Tongue (tissue), 2 donors: Measurements from ENCODE around the gene GPX4. TPM values are rescaled to one million over a fixed set of nuclear protein-coding genes. Genes with fewer than 3 reads are reported as not detected.

Source experiments
- DNase-seq: peaks from one replicate; pipeline ENCODE4 v3.0.0-alpha.2; 2015
- total RNA-seq: library from RNA; depleted of rRNA; stranded (reverse); fragments of >200 nt; gene quantifications from one replicate; pipeline ENCODE4 v1.2.3, GENCODE V29; 2014

The GPX4 gene
- total RNA-seq, 1 donor from 2014 or later, result 115 TPM

DNA sequence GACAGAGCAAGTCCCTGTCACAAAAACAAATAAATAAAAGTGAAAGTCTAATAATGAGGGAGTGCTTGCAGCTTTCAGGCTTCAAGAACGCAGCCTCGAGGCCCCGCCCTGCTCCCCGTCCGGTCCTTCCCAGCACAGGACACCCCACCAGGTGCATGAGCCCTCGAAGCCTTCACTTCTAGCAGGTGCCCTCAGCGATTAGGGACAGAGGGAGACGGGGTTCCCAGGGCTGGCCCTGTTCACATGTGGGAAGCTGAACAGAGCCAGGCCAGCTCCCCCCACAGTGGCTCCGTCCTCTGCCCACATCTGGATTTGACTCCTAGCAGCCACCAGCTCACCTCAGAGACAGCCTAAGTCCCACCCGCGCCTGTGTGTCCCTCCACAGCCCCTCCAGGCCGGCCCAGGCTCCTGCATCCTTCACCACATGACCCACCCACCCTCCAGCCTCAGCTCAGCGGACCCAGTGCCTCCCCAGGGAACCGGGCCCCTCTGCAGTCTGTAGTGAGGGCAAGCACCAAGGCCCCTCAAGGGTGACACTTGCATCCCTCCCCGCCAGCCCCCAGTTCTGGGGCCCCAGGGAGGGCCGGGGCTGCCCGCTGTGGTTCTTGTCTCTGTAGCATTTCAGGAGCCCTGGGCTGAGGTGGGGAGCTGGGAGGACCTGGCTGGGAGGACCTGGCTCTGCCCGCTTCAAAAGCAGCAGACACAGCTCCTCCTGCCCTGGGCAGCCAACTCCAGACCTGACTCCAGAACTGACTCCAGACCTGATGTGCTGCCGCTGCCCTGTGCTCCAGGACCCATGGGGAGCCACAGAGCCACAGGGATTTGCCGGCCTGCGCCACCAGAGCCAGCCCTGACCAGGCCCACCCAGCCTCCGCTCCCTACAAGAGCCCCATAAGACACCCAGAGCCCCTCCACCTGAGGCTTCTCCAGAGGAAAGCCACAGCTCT is 27.2 kb downstream of the GPX4 start:
- no peak for DNase-seq

DNA sequence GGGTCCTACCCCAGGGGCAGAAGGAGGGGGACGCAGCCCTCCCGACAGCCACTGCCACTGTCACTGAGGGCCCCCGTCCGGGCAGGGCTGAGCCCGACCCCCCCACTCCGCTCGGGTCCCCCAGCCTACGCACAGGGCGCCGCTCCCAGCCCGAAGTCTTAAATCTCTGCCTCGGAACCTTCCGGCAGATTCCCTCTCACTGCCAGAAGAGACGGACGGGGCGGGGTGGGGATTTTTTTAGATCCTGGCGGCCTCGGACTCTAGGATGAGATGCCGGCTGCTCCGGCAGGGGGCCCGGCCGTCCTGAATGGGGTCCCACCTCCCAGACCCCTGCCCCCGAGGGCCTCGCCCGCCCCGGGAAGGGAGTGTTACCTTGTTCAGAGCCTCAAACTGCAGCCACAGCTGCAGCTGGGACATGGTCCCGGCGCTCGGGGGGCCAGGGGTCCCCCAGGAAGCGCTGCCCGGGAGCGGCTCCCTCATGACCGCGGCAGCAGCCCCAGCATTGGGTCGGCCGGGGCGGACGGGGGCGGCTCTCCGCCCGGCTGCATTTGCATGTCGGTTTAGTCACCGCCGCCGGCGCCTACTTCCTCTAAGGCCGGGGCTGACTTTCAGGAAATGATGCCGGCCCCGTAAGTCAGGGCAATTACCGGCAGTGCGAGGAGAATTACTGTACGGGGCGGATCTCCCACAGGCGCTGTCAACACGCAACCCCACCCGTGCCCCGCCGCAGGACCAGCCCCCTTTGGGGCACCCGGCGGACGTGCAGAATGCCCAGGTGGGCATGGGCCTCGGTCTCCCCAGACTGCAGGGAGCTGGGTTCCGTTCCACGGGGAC is 28.1 kb downstream of the GPX4 start:
- DNase-seq, result peak; percentile 82

DNA sequence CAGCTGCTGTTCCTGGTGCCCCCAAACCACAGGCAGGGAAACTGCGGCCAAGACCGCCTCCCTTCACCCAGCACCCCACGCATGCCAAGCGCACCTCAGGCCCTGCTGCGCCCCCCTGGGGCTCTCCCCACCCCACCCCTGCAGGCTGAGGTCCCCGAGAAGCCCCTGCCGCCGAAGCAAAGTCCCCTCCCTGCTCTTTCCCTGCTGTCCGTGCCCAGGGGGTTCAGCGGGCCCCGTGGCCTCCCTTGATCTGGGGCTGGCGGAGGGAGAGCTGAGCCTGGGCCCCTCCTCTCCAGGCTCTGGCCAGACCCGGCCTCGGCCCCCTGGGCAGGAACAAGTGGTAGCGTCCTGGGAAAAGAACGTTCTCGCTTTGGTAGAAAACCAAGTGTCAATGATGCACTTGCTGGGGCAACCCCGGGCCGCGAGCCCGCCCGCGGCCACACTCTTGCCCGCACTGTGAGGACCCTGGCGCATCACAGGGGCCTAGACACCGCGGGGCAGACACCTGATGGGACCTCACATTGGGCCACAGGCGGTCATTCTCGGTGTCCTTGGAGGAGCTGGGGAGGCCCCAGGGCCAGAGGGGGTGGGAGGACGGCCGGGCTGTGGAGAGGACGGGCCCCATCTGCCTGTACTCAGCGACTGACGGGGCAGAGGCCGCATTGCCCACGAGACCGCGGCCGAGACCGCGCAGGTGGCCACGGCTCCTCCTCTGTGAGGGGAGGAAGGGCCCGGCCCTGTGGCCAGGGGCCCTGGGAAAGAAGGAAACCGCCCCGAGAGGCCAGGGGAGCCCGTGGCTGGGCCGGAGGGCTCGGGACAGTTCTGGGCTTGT is 29.0 kb downstream of the GPX4 start:
- DNase-seq, result no peak

DNA sequence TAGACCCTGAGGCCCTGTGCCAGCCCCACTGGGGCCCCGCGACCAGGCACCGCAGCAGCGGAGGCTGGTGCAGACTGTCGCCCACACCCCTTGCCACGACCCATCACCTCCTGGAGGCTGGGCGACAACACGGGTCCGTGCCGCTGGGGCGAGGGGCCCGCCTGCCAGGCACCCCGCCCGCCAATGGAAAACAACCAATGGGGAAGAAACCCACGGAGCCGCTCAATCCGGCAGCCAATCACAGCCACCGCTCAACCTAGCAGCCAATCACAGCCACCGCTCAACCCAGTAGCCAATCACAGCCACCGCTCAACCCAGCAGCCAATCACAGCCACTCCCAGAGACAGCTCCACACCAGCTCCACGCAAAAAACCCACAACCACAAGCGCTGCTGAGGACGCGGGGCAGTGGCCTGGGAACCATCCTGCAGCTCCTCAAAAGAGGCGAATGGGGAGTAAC is 29.7 kb downstream of the GPX4 start:
- no peak for DNase-seq

DNA sequence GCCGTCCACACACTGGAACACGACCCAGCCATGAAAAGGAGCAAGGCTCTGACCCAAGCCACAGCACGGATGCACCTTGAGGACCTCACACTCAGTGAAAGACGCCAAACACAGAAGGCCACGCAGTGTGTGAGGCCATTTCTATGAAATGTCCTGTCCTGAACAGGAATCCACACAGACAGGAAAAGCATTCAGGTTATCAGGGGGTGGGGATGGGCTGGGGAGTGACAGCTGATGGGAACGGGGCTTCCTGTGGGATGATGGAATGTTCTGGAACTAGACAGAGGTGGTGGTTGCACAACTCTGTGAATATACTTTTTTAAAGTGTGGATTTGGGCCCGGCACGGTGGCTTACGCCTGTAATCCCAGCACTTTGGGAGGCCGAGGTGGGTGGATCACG is 30.6 kb downstream of the GPX4 start:
- no peak for DNase-seq

DNA sequence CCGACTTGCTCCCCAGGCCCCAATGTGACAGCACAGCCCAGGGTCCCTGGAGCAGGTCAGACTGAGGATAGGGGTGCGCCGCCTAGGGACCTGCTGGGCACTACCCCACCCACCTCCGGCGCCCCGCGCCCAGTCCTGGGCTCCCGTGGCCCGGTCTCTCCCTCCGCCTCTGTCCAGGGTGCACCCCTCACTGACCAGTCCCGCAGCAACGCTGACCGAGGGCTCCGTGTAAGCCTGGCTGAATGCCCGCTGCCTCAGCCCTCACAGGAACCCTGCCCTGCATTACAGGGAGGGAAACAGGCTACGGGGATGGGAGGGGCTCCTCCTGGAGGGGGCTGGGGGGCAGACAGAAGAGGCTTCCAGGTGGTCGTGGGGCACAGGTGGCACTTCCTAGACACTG is 31.7 kb downstream of the GPX4 start:
- DNase-seq, result no peak

DNA sequence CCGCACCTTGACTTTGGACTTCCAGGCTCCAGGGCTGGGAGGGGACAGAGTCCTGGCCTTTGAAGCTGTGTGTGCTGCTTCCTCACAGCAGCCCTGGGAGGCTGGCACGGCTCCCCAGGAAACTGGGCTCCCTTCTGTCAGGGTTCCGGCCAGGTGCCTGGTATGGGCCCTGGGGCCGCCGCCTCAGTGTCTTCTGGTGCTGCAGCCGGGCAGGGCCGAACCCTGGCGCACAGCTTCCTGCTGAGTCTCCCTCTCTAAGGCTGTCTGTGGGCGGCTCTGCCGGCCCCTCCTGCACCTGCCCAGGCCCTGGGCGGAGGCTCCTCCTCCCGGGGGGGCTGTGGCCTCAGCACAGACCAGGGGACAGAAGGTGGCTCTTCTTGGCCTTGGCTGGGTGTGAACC is 32.4 kb downstream of the GPX4 start:
- DNase-seq, result no peak

DNA sequence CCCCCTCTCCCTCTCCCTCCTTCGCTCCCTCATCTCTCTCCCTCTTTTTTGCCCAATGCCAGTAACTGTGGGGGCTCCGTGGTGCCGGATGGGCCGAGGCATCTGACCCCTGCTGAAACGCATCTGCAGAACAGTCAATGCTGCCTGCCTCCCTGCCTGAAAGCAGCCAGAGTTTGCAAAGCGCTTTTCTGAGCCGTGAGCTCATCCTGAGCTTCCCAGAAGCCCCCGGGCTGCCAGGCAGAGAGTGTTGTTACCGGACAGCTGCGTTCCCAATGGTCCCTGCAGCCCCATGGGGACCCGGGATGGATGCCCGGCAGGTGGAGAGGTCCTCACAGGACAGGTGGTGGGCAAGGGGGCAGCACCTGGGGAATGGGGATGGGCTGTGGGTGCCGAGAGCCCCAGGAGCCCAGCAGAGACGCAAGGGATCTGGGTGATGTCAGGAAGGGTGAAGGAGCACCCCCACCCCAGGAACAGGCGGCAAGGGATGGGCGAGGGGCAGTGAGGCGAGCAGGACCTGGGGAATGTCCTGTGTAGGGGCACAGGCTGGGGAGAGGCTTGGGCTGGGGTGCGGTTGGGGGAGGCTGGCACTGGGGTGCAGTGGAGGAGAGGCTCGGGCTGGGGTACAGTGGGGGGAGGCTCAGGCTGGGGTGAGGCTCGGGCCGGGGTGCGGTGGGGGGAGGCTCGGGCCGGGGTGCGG is 33.0 kb downstream of the GPX4 start:
- DNase-seq, result peak; percentile 59

DNA sequence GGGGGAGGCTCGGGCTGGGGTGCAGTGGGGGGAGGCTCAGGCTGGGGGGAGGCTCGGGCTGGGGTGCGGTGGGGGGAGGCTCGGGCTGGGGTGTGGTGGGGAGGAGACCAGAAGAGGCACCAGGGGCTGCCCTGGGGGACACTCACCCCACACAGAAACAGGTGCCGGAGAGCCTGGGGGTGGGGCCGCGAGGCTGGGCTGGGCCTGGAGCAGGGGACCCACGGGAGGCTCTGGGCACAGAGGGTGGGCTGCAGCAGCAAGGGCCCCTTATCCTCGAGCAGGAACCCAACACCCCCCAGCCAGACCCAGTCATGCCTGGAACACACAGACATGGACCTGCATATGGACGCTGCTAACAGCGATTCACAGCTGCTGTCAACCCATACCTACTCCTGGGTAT is 34.3 kb downstream of the GPX4 start:
- no peak for DNase-seq

DNA sequence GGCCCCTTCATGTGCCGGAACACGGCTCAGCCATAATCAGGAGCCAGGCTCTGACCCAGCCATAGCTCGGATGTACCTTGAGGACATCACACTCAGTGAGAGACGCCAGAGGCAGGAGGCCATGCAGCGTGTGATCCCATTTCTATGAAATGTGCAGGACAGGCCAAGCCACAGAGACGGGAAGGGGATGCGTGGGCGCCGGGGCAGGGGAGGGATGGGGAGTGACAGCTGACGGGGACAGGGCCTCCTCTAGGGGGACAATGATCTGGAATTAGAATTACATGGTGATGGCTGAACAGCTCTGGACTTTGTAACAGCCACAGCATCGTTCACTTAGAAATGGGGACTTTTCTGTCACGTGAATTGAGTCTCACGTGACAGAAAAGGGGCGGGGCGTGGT is 35.3 kb downstream of the GPX4 start:
- DNase-seq, result no peak

DNA sequence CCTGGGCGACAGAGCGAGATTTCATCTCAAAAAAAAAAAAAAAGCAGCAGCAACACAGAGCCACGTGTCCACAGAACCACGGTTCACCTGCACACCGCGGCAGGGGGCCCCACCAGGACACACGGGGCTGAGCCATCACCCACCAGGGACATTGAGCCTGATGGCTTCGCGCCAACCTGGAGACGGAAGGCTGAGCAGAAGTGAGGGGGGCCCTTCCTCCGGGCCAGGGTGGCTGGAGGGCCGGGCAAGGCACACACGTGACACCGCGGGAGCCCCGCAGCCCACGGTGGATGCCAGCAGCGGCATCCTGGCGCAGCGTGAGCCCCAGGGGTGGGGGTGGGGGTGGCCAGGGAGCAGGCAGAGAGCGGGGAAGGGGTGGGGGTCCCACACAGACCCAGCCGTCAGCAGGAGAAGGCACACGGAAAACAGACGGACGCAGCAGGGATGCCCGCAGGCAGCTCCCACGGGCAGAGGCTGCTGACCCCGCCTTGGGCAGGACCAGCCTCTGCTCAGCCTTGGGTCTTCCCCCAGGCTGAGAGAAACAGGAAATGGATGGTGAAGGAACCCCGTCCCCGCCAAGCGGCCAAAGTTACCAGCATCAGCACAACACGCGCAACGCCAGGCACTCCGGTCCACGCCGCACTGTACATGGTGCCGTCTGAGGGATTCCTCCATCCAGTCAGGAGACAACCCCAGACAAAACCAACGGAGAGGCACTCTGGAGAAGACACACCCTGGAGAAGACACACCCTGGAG is 36.7 kb downstream of the GPX4 start:
- DNase-seq, result no peak

DNA sequence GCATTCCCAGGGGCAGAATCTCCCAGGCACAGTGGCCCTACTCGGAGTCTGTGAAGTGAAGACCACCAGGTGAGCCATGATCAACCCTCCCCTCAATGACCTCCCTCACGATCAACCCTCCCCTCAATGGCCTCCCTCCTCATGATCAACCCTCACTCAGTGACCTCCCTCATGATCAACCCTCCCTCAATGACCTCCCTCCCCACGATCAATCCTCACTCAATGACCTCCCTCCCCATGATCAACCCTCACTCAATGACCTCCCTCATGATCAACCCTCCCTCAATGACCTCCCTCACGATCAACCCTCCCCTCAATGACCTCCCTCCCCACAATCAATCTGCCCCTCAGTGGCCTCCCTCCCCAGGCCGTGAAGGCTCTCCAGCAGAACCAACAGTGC is 38.1 kb downstream of the GPX4 start:
- no peak for DNase-seq

DNA sequence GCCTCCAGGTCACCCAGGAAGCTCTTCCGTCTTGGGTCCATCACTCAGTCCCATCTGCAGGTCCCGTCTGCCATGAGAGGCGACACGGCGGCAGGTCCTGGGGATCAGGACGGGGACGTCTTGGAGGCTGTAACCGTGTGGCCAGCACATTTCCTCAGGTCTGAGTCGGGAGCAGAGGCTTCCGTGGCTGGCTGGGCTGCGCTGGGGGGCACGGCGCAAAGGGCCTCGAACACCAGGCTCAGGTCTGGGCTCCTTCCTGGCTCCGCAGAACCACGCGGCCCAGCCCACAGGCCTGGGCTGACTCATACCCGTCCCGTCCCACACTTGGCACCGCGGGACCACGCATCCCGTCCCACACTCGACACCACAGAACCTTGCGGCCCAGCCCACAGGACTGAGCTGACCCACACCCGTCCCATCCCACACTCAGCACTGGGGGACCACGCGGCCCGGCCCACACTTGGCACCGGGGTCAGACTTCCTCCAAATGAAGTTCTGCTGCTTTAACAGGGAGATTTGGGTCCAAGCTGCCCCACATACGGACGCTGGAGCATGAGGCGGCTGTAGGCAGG is 40.1 kb downstream of the GPX4 start:
- no peak for DNase-seq

DNA sequence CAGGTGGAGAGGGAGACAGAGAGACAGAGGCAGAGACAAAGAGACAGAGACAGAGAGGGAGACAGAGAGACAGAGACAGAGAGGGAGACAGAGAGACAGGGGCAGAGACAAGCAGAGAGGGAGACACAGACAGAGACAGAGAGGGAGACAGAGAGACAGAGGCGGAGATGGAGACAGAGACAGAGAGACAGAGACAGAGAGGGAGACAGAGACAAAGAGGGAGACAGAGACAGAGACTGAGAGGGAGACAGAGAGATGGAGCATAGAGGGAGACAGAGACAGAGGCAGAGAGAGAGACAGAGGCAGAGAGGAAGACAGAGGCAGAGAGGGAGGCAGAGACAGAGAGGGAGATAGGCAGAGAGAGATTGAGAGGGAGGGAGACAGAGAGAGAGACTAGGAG is 40.9 kb downstream of the GPX4 start:
- no peak for DNase-seq

DNA sequence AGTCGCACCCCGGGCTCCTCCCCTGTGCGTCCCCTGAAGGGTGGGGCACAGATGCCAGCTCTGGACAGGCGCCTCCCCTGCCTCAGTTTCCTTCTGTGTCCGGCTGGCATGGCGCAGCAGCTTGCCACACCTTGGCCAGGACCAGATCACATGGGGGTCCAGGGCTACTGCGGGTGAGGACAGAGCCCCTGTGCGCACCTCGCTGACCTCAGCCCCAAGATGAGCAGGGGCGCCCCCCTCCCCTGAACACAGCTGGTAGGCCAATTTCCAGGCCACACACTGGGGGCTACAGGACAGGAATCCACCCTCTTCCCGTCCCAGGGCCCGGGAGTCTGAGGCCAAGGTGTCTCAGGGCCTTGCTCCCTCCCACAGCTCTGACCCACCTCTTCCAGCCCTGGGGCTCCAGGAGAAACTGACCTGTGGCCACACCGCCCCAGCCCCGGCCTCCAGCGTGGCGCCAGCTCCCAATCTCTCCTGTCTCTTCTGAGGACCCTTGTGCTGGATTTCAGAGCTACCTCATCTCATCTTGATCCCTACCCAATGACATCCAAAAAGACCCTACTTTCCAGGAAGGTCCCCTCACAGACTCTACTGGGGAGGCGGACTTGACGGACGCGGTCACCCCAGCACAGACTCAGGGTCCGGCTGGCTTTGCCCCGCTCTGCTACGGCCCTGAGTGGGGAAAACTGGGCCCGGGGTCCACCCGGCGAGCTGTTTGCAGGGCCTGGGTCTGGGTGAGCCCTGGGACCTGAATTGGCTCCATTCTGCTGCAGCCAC is 42.0 kb downstream of the GPX4 start:
- no peak for DNase-seq

DNA sequence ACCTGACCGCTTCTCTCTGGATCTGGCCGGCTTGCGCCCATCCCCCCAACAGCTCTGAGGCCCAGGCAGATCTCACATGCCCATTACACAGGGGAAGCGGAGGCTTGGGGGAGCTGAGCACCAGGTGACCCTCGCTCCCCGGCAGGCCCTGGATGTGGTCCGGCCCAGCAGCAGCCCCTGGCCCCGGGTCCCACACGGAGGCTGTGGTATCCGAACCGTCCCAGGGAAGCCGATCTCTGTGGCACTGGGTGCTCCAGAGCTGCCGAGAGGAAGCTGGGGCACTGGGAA is 42.6 kb downstream of the GPX4 start:
- DNase-seq, result no peak

DNA sequence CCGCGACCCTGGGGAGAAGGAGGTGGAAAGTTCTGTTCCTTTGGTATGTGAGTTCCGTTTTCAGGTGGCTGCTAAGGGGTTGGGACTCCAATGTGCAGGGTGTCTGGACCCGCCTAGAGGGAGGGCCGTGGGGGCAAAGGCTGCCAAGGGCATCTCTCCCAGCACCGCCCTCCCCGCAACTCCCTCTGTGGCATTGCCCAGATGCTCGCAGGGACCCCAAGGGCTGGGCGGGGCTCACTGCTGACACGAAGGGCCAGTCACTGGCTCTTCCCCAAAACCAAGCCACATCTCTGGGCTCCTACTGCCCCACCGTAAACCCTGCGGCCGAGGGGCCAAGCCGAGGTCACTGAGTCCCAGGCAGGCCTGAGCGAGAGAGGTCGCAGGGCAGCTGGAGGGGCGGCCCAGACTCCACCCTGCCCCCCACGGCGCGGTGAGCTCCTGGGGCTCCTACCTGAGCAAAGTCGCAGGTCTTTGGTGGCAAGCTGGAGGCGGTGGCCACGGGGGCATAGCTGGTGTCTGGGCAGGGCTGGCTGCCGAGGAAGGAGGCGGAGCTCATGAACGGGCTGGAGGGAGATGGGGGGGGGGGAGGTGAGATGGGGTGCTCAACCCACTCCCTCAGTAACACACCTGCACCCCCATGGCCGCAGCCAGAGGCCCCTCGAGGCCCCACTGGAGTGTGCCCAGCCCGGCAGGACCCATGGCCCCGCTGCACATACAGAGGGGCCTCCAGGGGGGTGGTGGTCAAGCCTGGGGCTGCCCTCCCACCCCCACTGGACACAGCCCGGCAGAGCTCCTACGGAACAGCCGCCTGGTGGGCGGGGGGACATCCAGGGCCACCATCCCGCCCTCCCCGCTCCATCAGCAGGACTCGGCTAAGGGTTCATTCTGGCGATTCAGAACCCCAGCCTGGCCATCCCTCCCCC is 43.3 kb downstream of the GPX4 start:
- DNase-seq, result no peak

DNA sequence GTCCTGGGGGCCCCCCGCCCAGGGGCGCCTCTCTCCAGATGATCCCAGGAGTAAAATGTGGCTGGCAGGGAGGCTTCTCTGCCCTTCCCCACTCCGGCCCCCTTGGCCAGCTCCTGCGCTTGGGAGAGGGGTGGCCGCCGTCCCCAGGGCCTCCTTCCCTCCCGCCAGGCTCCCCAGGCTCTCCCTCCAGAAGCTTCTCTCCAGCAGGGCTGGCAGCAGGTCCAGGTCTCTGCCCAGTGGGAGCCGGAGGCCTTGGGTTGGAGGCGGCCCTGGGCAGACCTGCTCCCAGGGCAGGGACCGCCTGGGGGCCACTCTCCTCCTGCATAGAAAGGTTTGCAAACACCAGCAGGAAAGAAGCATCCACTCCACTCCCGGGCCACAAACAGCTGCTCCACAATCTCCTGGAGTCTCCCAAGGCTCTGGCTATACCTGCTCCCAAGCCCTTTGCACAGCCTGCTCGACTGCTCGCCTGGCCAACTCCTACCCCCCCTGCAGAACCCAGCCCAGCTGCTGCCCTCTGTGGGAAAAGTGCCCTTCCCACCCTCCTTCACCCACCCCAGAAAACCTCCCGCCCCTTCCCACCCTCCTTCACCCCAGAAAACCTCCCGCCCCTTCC is 44.2 kb downstream of the GPX4 start:
- DNase-seq, result no peak
